Fibroblast of the aortic adventitia (primary cell): ENCODE data around the gene ZFP90. TPM values are rescaled to one million over a fixed set of nuclear protein-coding genes. Genes with fewer than 3 reads are reported as not detected.

Experiments
- DNase-seq: peaks from one replicate; pipeline ENCODE4 v3.0.0-alpha.2; 2010; ENCODE audit warnings: low read depth
- H3K4me3 ChIP-seq: 2 replicates; pipeline ENCODE4 v1.5.1; 2011; ENCODE audit warnings: low read depth, mild to moderate bottlenecking, control low read depth, low read length, moderate library complexity
- total RNA-seq: library from RNA; depleted of rRNA; stranded (reverse); fragments of >200 nt; gene quantifications from 2 replicates; pipeline ENCODE4 v1.2.3, GENCODE V29; 2012; ENCODE audit warnings: low replicate concordance
- TF ChIP-seq, protein P1 (sequence below): IDR thresholded peaks from 2 replicates; pipeline ENCODE4 v1.5.1; 2011; ENCODE audit warnings: mild to moderate bottlenecking, low read length, control low read depth, inconsistent platforms; ENCODE audit not compliant: insufficient read depth

The ZFP90 gene
- total RNA-seq: 23.9 and 28.9 TPM in 2 replicates

DNA sequence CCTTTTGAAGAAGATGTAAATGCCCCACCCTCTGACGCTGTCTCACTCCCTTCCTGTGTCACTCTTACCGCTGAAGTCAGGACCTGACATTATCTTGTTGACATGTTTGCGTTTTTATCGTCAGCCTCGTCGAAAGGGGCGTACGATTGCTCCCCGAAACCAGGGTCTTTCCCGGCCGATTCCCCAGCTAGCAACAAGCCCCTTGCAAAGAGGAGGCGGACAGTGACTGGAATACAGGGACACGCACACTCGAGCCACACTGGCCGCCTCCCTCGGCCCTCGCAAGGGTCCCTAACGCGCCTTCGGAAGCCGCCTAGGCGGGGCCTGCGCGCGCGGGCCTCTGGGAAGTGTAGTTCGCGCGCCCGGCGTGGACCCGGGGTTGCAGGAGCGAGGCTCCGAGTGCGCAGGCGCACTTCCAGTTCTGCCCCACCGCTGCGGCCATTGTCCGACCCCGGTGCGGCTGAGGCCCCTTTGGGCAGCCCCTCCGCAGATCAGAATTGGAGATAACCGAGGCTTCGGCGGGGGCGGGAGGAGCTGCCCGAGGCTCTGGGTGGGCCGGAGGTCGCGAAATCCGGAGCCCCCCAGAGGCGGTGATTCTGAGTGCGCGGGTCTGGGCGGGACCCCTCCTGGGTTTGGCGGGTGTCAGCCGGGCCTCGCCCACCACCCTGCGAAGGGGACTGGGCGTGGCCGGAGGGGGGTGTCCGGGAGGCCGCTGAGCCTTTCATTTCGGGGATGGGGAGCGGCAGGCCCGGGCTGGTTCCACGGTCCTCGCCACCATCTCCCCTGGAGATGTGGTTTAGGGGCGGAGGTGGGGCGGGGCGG, at the start of gene ZFP90:
TSS of gene ZFP90 (plus strand) at position 412 of the 822 bp plus-strand sequence. CDS start 502 bp downstream, outside the sequence.
- DNase-seq: peak; percentile 81
- peak within 1 kb of the TSS; percentile 80 for H3K4me3 ChIP-seq
- TF ChIP-seq, protein P1, sequence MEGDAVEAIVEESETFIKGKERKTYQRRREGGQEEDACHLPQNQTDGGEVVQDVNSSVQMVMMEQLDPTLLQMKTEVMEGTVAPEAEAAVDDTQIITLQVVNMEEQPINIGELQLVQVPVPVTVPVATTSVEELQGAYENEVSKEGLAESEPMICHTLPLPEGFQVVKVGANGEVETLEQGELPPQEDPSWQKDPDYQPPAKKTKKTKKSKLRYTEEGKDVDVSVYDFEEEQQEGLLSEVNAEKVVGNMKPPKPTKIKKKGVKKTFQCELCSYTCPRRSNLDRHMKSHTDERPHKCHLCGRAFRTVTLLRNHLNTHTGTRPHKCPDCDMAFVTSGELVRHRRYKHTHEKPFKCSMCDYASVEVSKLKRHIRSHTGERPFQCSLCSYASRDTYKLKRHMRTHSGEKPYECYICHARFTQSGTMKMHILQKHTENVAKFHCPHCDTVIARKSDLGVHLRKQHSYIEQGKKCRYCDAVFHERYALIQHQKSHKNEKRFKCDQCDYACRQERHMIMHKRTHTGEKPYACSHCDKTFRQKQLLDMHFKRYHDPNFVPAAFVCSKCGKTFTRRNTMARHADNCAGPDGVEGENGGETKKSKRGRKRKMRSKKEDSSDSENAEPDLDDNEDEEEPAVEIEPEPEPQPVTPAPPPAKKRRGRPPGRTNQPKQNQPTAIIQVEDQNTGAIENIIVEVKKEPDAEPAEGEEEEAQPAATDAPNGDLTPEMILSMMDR: no peak

- TF ChIP-seq, protein P1: no peak
- no peak for DNase-seq
- no peak overlapping the region for H3K4me3 ChIP-seq
These were observed 48.7 kb upstream of the ZFP90 start for GRCh38 chr16:68490358-68490757.

DNA sequence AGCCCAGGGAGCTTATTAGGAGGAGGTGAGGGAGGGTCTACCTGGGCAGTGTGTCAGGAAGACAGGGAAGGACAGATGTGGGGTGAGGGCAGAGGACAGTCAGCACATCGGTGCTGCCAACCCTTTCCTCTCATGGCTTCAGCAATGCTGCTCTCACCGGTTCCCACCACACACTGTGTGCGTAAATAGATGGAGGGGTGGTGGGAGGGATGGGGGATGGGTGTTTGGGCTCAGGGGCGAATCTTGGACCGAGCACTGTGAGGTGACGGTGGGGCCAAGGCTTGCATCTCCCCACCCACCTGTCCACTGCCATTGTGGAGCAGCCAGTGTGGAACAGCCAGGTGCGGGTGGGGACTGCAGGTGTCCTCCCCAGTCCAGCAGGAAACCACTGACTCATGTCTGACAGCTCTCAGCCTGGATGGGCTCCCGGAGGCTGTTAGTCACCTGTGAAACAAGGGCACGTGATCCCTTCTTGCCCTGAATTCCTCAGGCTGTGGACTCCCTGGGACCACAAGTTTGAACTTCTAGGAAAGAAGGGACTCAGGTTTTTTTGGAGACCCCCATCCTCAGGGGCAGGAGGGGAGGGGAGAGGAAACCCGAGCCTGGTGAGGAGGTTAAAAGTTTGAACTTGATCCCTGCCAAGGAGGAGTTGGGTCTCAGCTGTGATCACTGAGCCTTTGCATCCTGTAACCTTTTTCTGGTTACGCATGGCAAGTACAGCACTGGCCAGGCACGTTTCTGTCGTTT, 48.1 kb upstream of the ZFP90 start:
- TF ChIP-seq, protein P1: no peak
- DNase-seq: peak; percentile 11
- no peak overlapping the region for H3K4me3 ChIP-seq

GRCh38 chr16:68491576-68491950, 47.5 kb upstream of the ZFP90 start:
- DNase-seq: no peak
- TF ChIP-seq, protein P1: no peak
- H3K4me3 ChIP-seq: no peak overlapping the region

- TF ChIP-seq, protein P1: no peak
- no peak overlapping the region for H3K4me3 ChIP-seq
- DNase-seq: no peak
These were observed 46.9 kb upstream of the ZFP90 start for GRCh38 chr16:68492151-68492542.

- no peak overlapping the region for H3K4me3 ChIP-seq
- DNase-seq: no peak
- TF ChIP-seq, protein P1: no peak
These were observed 46.3 kb upstream of the ZFP90 start for GRCh38 chr16:68492543-68493411.
